ENCODE data around the gene PTPRN2. TPM values are rescaled to one million over a fixed set of nuclear protein-coding genes. Genes with fewer than 3 reads are reported as not detected.

PTPRN2 gene
- total and polyA plus RNA-seq, 9 of the 15 experiments (the other 6 are each of a cell fraction or from before 2014, with no cell fraction given): not detected

- intact Hi-C loops (cut with micrococcal nuclease): no loop called here
- FAIRE-seq (no peak), DNase-seq (ENCODE audit: extremely low read depth in 1 of 4, low spot score in 3 of 4) (no peak), ATAC-seq (peak; percentile 27; the same call in 2 of the 3 replicates)
- no peaks in the 10 kb centered on the region for H3K9me1 ChIP-seq (ENCODE audit: control insufficient read depth, insufficient read depth, low read length)
- no peak overlapping the region for H3K4me2 ChIP-seq (ENCODE audit: insufficient read depth, low read length)
- ChIA-PET POLR2A (no interaction called here), CTCF (ENCODE audit: low intra/inter-chr PET ratio) (no interaction called here)
- TF ChIP-seq YBX1 (IDR thresholded peaks at IDR 0.05): no peak
- no peak for TF ChIP-seq STAT5A (IDR thresholded peaks at IDR 0.05; ENCODE audit: borderline replicate concordance, low read length)
- TF ChIP-seq MECOM (CRISPR knock-in tag; IDR thresholded peaks at IDR 0.05): no peak
- no peak for TF ChIP-seq IRF9 (tag; IDR thresholded peaks at IDR 0.05)
- no peak for TF ChIP-seq BRD4 (IDR thresholded peaks at IDR 0.05)
- no peak for TF ChIP-seq EWSR1 (IDR thresholded peaks at IDR 0.05; ENCODE audit: borderline replicate concordance, low read depth, partially characterized antibody)
- no peak for TF ChIP-seq THAP7 (CRISPR knock-in tag; IDR thresholded peaks at IDR 0.05)
- TF ChIP-seq JUNB (CRISPR knock-in tag; conservative IDR thresholded peaks at IDR 0.05): no peak
- no peak for TF ChIP-seq ZNF347 (CRISPR knock-in tag; IDR thresholded peaks at IDR 0.05; ENCODE audit: low read depth)
- TF ChIP-seq ZNF431 (CRISPR knock-in tag; IDR thresholded peaks at IDR 0.05): no peak
- no peak for TF ChIP-seq PPARD (CRISPR knock-in tag; IDR thresholded peaks at IDR 0.05)
- TF ChIP-seq ETV6 (IDR thresholded peaks at IDR 0.05; ENCODE audit: borderline replicate concordance in 1 of 2, low read depth in 2 of 2, low read length in 1 of 2): no peak
- no peak for TF ChIP-seq ETV6 (CRISPR knock-in tag; IDR thresholded peaks at IDR 0.05; ENCODE audit: borderline replicate concordance)
- TF ChIP-seq ARID3A (IDR thresholded peaks at IDR 0.05; ENCODE audit: borderline replicate concordance, low read depth, low read length): no peak
- TF ChIP-seq ZBTB17 (CRISPR knock-in tag; IDR thresholded peaks at IDR 0.05): no peak
- no peak for TF ChIP-seq ZC3H11A (IDR thresholded peaks at IDR 0.05; ENCODE audit: low read depth, low read length)
- TF ChIP-seq IRF1 (CRISPR knock-in tag; IDR thresholded peaks at IDR 0.05; ENCODE audit: borderline replicate concordance): no peak
- no peak for TF ChIP-seq LARP7 (IDR thresholded peaks at IDR 0.05)
- no peaks in the 10 kb centered on the region for H4K20me1 ChIP-seq (replicated peaks; ENCODE audit: control insufficient read depth, insufficient read depth, low read length)
- H2AFZ ChIP-seq (ENCODE audit: low read depth, low read length): no peak overlapping the region
- no peaks in the 10 kb centered on the region for H3K36me3 ChIP-seq (ENCODE audit: control insufficient read depth, insufficient read depth, low read length)
- WGBS (ENCODE audit: insufficient coverage, low coverage, missing lambda C conversion rate): 2% methylated on average over 17 of the region's 17 CpGs
- H3K27ac ChIP-seq (ENCODE audit: extremely low read depth, low read depth, low read length): no peak overlapping the region
- H3K9ac ChIP-seq (ENCODE audit: insufficient read depth in 1 of 2, low read depth in 2 of 2, low read length in 2 of 2): no peak overlapping the region
- H3K4me3 ChIP-seq: no peak overlapping the region
- H3K27me3 ChIP-seq (ENCODE audit: control insufficient read depth in 2 of 2, insufficient read depth in 2 of 2, low read length in 2 of 2): peaks cover 39 to 80% of the 10 kb centered on the region in 2 experiments; a peak in 4 of 5 replicates
- no peaks in the 10 kb centered on the region for H3K9me3 ChIP-seq (replicated peaks; ENCODE audit: control insufficient read depth, insufficient read depth, low read depth, low read length)
- no peaks in the 10 kb centered on the region for H3K4me1 ChIP-seq (replicated peaks in 1 of 2; ENCODE audit: control insufficient read depth in 2 of 2, insufficient read depth in 2 of 2, low read length in 2 of 2)
- H3K79me2 ChIP-seq (ENCODE audit: control insufficient read depth, insufficient read depth, low read length): no peaks in the 10 kb centered on the region
- in situ Hi-C loops (cut with MboI): no loop called here
- BruUV-seq (replicated peaks): no TSS peak
Measured at GRCh38 chr7:158141221-158141582, 446.4 kb downstream of the PTPRN2 start.
